H1 (cell line): ENCODE results near the gene FXYD5.

ENCODE experiments used
- CEBPB ChIP-seq: IDR thresholded peaks from 2 replicates; pipeline ENCODE4 v1.6.1; 2012; ENCODE audit warnings: low read depth, low read length
- EZH2 ChIP-seq: fragments of 200-600 bp; sonication (generic); IDR thresholded peaks from 2 replicates; pipeline ENCODE4 v1.7.1; 2012; ENCODE audit warnings: low read depth, mild to moderate bottlenecking, moderate library complexity, low read length, inconsistent platforms; ENCODE audit not compliant: severe bottlenecking
- GTF2F1 ChIP-seq: IDR thresholded peaks from 2 replicates; pipeline ENCODE4 v1.6.1; 2012; ENCODE audit warnings: low read depth, low read length, improper control_type of control experiment, borderline replicate concordance
- POLR2AphosphoS5 ChIP-seq: IDR thresholded peaks from 2 replicates; pipeline ENCODE4 v1.6.1; 2011; ENCODE audit warnings: low read depth, low read length
- TAF1 ChIP-seq: IDR thresholded peaks from 2 replicates; pipeline ENCODE4 v1.6.1; 2011; ENCODE audit warnings: mild to moderate bottlenecking, low read depth, low read length
- TBP ChIP-seq: IDR thresholded peaks from 2 replicates; pipeline ENCODE4 v1.6.1; 2011; ENCODE audit warnings: low read depth, low read length, improper control_type of control experiment
- TF ChIP-seq, protein P1 (sequence below), 3 experiments: IDR thresholded peaks; 1 replicate in 2 of 3; 2 replicates in 1 of 3; pipeline versions ENCODE4 v1.5.1 to v1.6.1; 2011; ENCODE audit warnings: low read length in 3 of 3, mild to moderate bottlenecking in 3 of 3, inconsistent platforms in 2 of 3, low read depth in 1 of 3, moderate library complexity in 1 of 3; ENCODE audit not compliant: insufficient read depth in 1 of 3; ENCODE audit errors: control extremely low read depth in 1 of 3

DNA sequence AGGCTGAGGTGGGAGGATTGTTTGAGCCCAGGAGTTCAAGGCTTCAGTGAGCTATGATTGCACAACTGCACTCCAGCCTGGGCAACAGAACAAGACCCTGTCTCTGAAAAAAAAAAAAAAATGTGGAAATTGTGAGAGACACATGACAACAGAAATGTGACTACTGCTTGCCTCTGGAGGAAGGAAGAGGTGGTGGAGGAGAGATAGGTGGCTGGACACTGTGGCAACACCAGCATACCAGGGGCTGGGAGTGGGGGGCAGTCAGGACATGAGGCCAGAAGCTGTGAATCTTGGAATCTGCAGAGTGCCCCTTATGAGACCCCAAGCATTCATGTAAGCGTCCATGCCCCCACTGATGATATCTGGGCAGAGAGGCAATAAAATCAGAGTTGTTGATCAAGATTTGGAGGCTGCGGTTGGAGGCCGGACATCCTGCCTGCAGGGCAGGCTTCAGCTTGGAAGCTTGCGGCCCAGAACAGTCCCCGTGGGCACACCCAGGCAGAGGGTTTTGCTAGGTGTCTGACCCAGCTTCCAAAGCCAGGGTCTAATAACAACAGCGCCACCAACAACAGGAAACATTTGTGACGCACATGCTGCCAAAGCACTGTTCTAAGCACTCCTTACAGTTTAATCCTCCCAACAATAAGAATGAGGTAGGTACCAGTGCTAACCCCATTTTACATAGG lies 57.2 kb downstream of the FXYD5 start:
- TF ChIP-seq, protein P1, sequence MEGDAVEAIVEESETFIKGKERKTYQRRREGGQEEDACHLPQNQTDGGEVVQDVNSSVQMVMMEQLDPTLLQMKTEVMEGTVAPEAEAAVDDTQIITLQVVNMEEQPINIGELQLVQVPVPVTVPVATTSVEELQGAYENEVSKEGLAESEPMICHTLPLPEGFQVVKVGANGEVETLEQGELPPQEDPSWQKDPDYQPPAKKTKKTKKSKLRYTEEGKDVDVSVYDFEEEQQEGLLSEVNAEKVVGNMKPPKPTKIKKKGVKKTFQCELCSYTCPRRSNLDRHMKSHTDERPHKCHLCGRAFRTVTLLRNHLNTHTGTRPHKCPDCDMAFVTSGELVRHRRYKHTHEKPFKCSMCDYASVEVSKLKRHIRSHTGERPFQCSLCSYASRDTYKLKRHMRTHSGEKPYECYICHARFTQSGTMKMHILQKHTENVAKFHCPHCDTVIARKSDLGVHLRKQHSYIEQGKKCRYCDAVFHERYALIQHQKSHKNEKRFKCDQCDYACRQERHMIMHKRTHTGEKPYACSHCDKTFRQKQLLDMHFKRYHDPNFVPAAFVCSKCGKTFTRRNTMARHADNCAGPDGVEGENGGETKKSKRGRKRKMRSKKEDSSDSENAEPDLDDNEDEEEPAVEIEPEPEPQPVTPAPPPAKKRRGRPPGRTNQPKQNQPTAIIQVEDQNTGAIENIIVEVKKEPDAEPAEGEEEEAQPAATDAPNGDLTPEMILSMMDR (IDR thresholded peaks at IDR 0.05; ENCODE audit: control extremely low read depth in 1 of 3, insufficient read depth in 1 of 3, low read depth in 1 of 3, low read length in 3 of 3): no peak
- TF ChIP-seq POLR2AphosphoS5: no peak
- no peak for TF ChIP-seq GTF2F1
- TF ChIP-seq EZH2: no peak
- TF ChIP-seq TBP: no peak
- no peak for TF ChIP-seq CEBPB
- TF ChIP-seq TAF1: no peak
